Endothelial cell of umbilical vein (primary cell): ENCODE results near the gene S100A1. TPM values are rescaled to one million over a fixed set of nuclear protein-coding genes. Genes with fewer than 3 reads are reported as not detected.

Source experiments
- BruUV-seq: library from RNA; stranded (reverse); fragments of 400-500 nt; replicated peaks from 2 replicates; lab custom pipeline; 2021; lab: Mats Ljungman, UMichigan
- CTCF ChIA-PET: fragments of 300-600, 350-600 bp; sonication (Branson Sonifier 250); formaldehyde crosslinking; loops from one replicate; lab custom pipeline; 2021; ENCODE audit warnings: antibody characterized with exemption, inconsistent platforms; lab: Charles Lee
- POLR2A ChIA-PET: fragments of 300-600, 350-600 bp; sonication (Branson Sonifier 250); formaldehyde crosslinking; loops from one replicate; lab custom pipeline; 2021; ENCODE audit warnings: antibody characterized with exemption, inconsistent platforms; lab: Charles Lee
- DNase-seq: peaks from one replicate; pipeline ENCODE4 v3.0.0-alpha.2; 2011; ENCODE audit warnings: low read depth, low spot score
- FAIRE-seq: peaks from 2 replicates; lab custom pipeline; 2011; peaks lifted over from hg19 to GRCh38; lab: Jason Lieb, UNC
- H2AFZ ChIP-seq: 2 replicates; pipeline ENCODE4 v1.6.0; 2012; ENCODE audit warnings: low read depth, low read length, control low read depth, inconsistent platforms
- H3K27ac ChIP-seq: 2 replicates; pipeline ENCODE4 v1.5.1; 2011; ENCODE audit warnings: low read depth, mild to moderate bottlenecking, control low read depth, low read length, moderate library complexity; ENCODE audit not compliant: insufficient read depth
- H3K27me3 ChIP-seq, 2 experiments: 2 replicates each; pipeline versions ENCODE4 v1.6.0 to v1.6.1; 2011; ENCODE audit warnings: low read length in 2 of 2, mixed read lengths in 1 of 2; ENCODE audit not compliant: control insufficient read depth in 2 of 2, insufficient read depth in 2 of 2
- H3K36me3 ChIP-seq, 2 experiments: 2 replicates in 1 of 2; 3 replicates in 1 of 2; pipeline ENCODE4 v1.5.1; 2011; ENCODE audit warnings: low read length in 2 of 2, mild to moderate bottlenecking in 1 of 2, moderate library complexity in 1 of 2; ENCODE audit not compliant: control insufficient read depth in 2 of 2, insufficient read depth in 2 of 2; ENCODE audit errors: extremely low read depth in 1 of 2
- H3K4me1 ChIP-seq: 3 replicates; pipeline ENCODE4 v1.5.1; 2011; ENCODE audit warnings: mild to moderate bottlenecking, low read length; ENCODE audit not compliant: control insufficient read depth, insufficient read depth; ENCODE audit errors: extremely low read depth
- H3K4me2 ChIP-seq: 2 replicates; pipeline ENCODE4 v1.6.1; 2011; ENCODE audit warnings: low read length, control low read depth, mixed read lengths; ENCODE audit not compliant: insufficient read depth
- H3K4me3 ChIP-seq, 3 experiments: fragments of 200-600 bp in 1 of 3; sonication (generic), shearing (Covaris generic) in 1 of 3; replicated peaks in 1 of 3; 2 replicates each; pipeline ENCODE4 v1.5.1; 2011 to 2016; ENCODE audit warnings: control low read depth in 3 of 3, low read length in 3 of 3, mild to moderate bottlenecking in 2 of 3, inconsistent platforms in 1 of 3, low read depth in 1 of 3, moderate library complexity in 1 of 3; ENCODE audit not compliant: insufficient read depth in 1 of 3
- H3K79me2 ChIP-seq: 2 replicates; pipeline ENCODE4 v1.6.0; 2012; ENCODE audit warnings: low read length, inconsistent platforms; ENCODE audit not compliant: control insufficient read depth, insufficient read depth
- H3K9ac ChIP-seq: replicated peaks from 2 replicates; pipeline ENCODE3; 2011; ENCODE audit warnings: low read length, control low read depth; ENCODE audit not compliant: insufficient read depth; ENCODE audit errors: extremely low read depth
- H3K9me1 ChIP-seq: replicated peaks from 3 replicates; pipeline ENCODE4 v1.6.0; 2011; ENCODE audit warnings: mild to moderate bottlenecking, low read length; ENCODE audit not compliant: control insufficient read depth, insufficient read depth; ENCODE audit errors: extremely low read depth
- H3K9me3 ChIP-seq: replicated peaks from 2 replicates; pipeline ENCODE4 v1.5.1; 2012; ENCODE audit warnings: low read length, inconsistent platforms; ENCODE audit not compliant: control insufficient read depth, insufficient read depth
- H4K20me1 ChIP-seq: replicated peaks from 2 replicates; pipeline ENCODE3; 2011; ENCODE audit warnings: mild to moderate bottlenecking, low read length; ENCODE audit not compliant: control insufficient read depth, insufficient read depth; ENCODE audit errors: extremely low read depth
- EZH2 ChIP-seq: IDR thresholded peaks from 2 replicates; pipeline ENCODE4 v1.6.1; 2012; ENCODE audit warnings: borderline replicate concordance, low read depth, mild to moderate bottlenecking, moderate library complexity, low read length, inconsistent platforms; ENCODE audit not compliant: severe bottlenecking
- FOS ChIP-seq: IDR thresholded peaks from 2 replicates; pipeline ENCODE4 v1.6.1; 2011; ENCODE audit warnings: mild to moderate bottlenecking, low read length, moderate library complexity, borderline replicate concordance; ENCODE audit not compliant: insufficient read depth
- GATA2 ChIP-seq: IDR thresholded peaks from 2 replicates; pipeline ENCODE4 v1.7.0; 2011; ENCODE audit warnings: low read depth, mild to moderate bottlenecking, moderate library complexity, mixed read lengths, low read length; ENCODE audit not compliant: insufficient read length, insufficient read depth
- JUN ChIP-seq: IDR thresholded peaks from 2 replicates; pipeline ENCODE4 v1.6.1; 2011; ENCODE audit warnings: borderline replicate concordance, low read depth; ENCODE audit not compliant: insufficient read length, insufficient read depth
- MAX ChIP-seq: IDR thresholded peaks from 2 replicates; pipeline ENCODE4 v1.6.1; 2011; ENCODE audit not compliant: insufficient read depth, insufficient read length
- MYC ChIP-seq: IDR thresholded peaks from one replicate; pipeline ENCODE4 v1.6.1; 2011; ENCODE audit warnings: mild to moderate bottlenecking, low read depth, low read length
- POLR2A ChIP-seq: IDR thresholded peaks from 2 replicates; pipeline ENCODE4 v1.6.1; 2012; ENCODE audit warnings: low read depth, mild to moderate bottlenecking, control low read depth, low read length
- POLR2AphosphoS5 ChIP-seq: IDR thresholded peaks from 2 replicates; pipeline ENCODE4 v1.6.1; 2012; ENCODE audit warnings: low read depth, mild to moderate bottlenecking, control low read depth, low read length, moderate library complexity; ENCODE audit not compliant: insufficient read depth
- dilution Hi-C: fragments of 300-500 bp; cut with MboI; formaldehyde crosslinking; loops from one replicate; pipeline ENCODE4 v1.15.0; 2019; ENCODE audit warnings: low sequenced_read_pairs; ENCODE audit not compliant: extremely low pct_ligation_motif_present
- intact Hi-C: fragments of 100-400 bp; cut with micrococcal nuclease; formaldehyde crosslinking; loops from one replicate; pipeline ENCODE4 v1.10.0; 2022
- polyA plus RNA-seq, 4 experiments: library from polyadenylated mRNA; depleted of rRNA in 3 of 4; stranded (reverse) in 3 of 4; unstranded in 1 of 4; fragments of >200 nt; gene quantifications; 2 replicates each; pipeline versions ENCODE4 v1.2.1 to v1.2.3, GENCODE V29; 2011 to 2012; ENCODE audit warnings: missing spikeins in 1 of 4
- total RNA-seq: library from RNA; stranded (reverse); gene quantifications from 2 replicates; pipeline ENCODE4 v1.2.3, GENCODE V29; 2021
- TF ChIP-seq, protein P1 (sequence below), 2 donors: IDR thresholded peaks; 1 replicate in 1 of 2; 2 replicates in 1 of 2; pipeline ENCODE4 v1.5.1; 2011; ENCODE audit warnings: low read length in 2 of 2, mild to moderate bottlenecking in 2 of 2, moderate library complexity in 2 of 2, control low read depth in 1 of 2, inconsistent platforms in 1 of 2, low read depth in 1 of 2; ENCODE audit not compliant: insufficient read depth in 1 of 2; ENCODE audit errors: extremely low read depth in 1 of 2

S100A1 gene
- total and polyA plus RNA-seq, 2 donors (not counting 3 experiments of a cell fraction or from before 2014, with no cell fraction given), result not detected

DNA sequence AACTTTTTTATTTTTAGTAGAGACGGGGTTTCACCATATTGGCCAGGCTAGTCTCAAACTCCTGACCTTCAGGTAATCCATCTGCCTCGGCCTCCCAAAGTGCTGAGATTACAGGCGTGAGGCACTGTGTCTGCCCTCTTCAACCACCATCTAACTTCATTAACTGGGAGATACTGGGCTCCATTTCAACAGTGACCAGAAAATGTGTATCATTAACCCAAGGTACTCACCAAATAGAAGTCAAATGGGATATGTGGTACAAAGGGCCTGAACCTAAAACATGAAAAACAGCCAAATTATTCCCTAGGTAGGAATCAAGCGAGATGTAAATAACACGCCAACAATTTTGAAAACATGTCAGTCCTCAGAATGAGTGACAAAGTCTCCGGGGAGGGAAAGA is 41.4 kb downstream of the S100A1 start:
- no TSS peak for BruUV-seq
- intact Hi-C loops, result loop anchor here (5.0 kb wide), 1 partner anchor 37 kb away; the partner anchor contains the start of gene CHTOP
- dilution Hi-C loops, result no loop called here
- no peak overlapping the region for H3K27ac ChIP-seq
- ChIA-PET CTCF (no interaction called here), POLR2A (no interaction called here)
- H3K4me1 ChIP-seq, result peaks cover 11% of the 10 kb centered on the region
- no peaks in the 10 kb centered on the region for H4K20me1 ChIP-seq
- FAIRE-seq, result peak; percentile 8
- peak overlapping the region; percentile 69 to 98 (median 92) for H3K4me3 ChIP-seq
- peak overlapping the region; percentile 91 for H3K4me2 ChIP-seq
- H3K79me2 ChIP-seq, result peaks cover 36% of the 10 kb centered on the region
- H3K9ac ChIP-seq, result peak overlapping the region; percentile 98
- peaks cover 28 to 32% of the 10 kb centered on the region in 2 experiments for H3K36me3 ChIP-seq
- no peaks in the 10 kb centered on the region for H3K27me3 ChIP-seq
- H3K9me1 ChIP-seq, result no peaks in the 10 kb centered on the region
- TF ChIP-seq EZH2 (no peak), MYC (no peak), POLR2AphosphoS5 (no peak), MAX (no peak), FOS (no peak), GATA2 (no peak), POLR2A (no peak), JUN (no peak)
- TF ChIP-seq, protein P1, sequence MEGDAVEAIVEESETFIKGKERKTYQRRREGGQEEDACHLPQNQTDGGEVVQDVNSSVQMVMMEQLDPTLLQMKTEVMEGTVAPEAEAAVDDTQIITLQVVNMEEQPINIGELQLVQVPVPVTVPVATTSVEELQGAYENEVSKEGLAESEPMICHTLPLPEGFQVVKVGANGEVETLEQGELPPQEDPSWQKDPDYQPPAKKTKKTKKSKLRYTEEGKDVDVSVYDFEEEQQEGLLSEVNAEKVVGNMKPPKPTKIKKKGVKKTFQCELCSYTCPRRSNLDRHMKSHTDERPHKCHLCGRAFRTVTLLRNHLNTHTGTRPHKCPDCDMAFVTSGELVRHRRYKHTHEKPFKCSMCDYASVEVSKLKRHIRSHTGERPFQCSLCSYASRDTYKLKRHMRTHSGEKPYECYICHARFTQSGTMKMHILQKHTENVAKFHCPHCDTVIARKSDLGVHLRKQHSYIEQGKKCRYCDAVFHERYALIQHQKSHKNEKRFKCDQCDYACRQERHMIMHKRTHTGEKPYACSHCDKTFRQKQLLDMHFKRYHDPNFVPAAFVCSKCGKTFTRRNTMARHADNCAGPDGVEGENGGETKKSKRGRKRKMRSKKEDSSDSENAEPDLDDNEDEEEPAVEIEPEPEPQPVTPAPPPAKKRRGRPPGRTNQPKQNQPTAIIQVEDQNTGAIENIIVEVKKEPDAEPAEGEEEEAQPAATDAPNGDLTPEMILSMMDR (IDR thresholded peaks at IDR 0.05; ENCODE audit: extremely low read depth in 1 of 2, insufficient read depth in 1 of 2, low read depth in 1 of 2, low read length in 2 of 2), result no peak
- H3K9me3 ChIP-seq, result no peaks in the 10 kb centered on the region
- no peak overlapping the region for H2AFZ ChIP-seq
- DNase-seq, result no peak
